AG09309 (cell line): ENCODE data around the gene ANKRD27.

Source experiments
- DNase-seq: peaks from one replicate; pipeline ENCODE4 v3.0.0-alpha.2; 2010; ENCODE audit warnings: low read depth
- H3K4me3 ChIP-seq: 2 replicates; pipeline ENCODE4 v1.5.1; 2011; ENCODE audit warnings: mild to moderate bottlenecking, low read depth, low read length, moderate library complexity; ENCODE audit not compliant: control insufficient read depth
- TF ChIP-seq, protein P1 (sequence below): IDR thresholded peaks from 2 replicates; pipeline ENCODE4 v1.5.1; 2011; ENCODE audit warnings: mild to moderate bottlenecking, low read depth, low read length, inconsistent platforms; ENCODE audit not compliant: insufficient read depth, control insufficient read depth; ENCODE audit errors: missing control alignments

Gene ANKRD27

DNA sequence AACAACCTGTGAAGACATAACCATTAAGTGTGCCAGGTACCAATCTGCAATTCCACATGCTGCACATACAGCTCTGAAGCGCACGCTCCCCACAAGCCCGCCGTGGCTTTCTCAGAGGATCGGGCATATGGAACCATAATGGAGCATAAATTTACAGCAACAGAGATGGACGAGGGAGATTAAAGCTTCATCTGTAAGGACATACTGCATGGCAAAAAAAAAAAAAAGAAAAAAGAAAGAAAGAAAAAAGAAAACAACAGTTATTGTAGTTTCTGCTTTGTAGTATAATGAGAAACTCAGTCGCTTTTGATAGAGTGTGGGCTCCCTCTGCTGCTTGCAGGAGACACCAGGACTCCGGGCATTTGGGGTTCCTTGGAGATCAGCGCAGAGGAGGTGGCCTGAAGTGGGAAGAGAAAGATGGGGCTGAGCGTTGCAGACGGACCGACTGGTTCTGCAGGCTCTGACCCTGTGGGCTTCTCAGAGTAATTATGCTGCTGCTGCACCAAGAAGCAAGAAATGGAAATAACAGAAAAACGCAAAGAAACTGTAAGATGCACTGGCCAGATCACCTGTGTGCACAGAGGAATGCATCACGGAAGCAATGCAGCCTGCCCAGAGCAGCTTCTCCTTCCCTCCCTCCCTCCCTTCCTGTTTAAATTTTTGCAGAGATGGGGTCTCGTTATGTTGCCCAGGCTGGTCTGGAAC is 104.7 kb downstream of the ANKRD27 start:
- H3K4me3 ChIP-seq, result no peak overlapping the region
- peak; percentile 13 for DNase-seq
- TF ChIP-seq, protein P1, sequence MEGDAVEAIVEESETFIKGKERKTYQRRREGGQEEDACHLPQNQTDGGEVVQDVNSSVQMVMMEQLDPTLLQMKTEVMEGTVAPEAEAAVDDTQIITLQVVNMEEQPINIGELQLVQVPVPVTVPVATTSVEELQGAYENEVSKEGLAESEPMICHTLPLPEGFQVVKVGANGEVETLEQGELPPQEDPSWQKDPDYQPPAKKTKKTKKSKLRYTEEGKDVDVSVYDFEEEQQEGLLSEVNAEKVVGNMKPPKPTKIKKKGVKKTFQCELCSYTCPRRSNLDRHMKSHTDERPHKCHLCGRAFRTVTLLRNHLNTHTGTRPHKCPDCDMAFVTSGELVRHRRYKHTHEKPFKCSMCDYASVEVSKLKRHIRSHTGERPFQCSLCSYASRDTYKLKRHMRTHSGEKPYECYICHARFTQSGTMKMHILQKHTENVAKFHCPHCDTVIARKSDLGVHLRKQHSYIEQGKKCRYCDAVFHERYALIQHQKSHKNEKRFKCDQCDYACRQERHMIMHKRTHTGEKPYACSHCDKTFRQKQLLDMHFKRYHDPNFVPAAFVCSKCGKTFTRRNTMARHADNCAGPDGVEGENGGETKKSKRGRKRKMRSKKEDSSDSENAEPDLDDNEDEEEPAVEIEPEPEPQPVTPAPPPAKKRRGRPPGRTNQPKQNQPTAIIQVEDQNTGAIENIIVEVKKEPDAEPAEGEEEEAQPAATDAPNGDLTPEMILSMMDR, result peak; percentile 83

GRCh38 chr19:32567486-32567885 is 107.5 kb downstream of the ANKRD27 start:
- TF ChIP-seq, protein P1, result no peak
- no peak overlapping the region for H3K4me3 ChIP-seq
- DNase-seq, result no peak

DNA sequence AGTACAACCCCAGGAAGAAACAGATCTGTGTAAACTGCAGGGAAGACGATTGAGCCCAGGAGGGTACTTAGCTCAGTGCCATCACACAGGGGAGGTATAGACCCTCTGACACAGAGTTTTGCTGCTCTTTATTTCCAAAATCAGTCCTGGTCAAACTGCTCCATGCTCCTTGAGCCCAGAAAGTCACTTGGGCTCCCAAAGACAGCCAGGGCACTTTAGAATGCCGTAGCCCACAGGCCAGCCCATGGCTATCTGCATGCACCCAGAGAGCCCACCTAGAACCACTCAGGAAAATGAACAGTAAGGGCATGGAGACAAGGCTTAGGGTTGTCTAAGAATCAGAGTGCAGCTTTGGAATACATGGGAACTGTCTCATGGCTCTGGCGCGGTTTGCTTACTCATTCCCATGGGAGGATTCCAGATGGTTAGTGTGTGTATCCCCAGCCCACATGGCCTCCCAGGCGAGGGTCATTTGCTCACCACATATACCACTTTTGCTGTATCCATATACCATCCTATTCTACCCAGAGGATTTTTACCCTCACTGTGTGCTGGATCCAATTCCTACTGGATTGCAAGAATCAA is 108.6 kb downstream of the ANKRD27 start:
- TF ChIP-seq, protein P1, result no peak
- no peak for DNase-seq
- H3K4me3 ChIP-seq, result no peak overlapping the region

- no peak for DNase-seq
- TF ChIP-seq, protein P1, result no peak
- H3K4me3 ChIP-seq, result no peak overlapping the region
These were observed 111.2 kb downstream of the ANKRD27 start for GRCh38 chr19:32563761-32564160.

GRCh38 chr19:32558607-32559228 is 116.3 kb downstream of the ANKRD27 start:
- H3K4me3 ChIP-seq, result no peak overlapping the region
- TF ChIP-seq, protein P1, result no peak
- DNase-seq, result no peak

- DNase-seq, result no peak
- H3K4me3 ChIP-seq, result no peak overlapping the region
- TF ChIP-seq, protein P1, result no peak
These were observed 119.2 kb downstream of the ANKRD27 start for GRCh38 chr19:32555786-32556185.
